ENCODE measurements around the gene BTAF1. TPM values are rescaled to one million over a fixed set of nuclear protein-coding genes. Genes with fewer than 3 reads are reported as not detected.

BTAF1 gene
- total and polyA plus RNA-seq, 12 donors, result 7.8 to 55.5 (median 21.3) TPM

DNA sequence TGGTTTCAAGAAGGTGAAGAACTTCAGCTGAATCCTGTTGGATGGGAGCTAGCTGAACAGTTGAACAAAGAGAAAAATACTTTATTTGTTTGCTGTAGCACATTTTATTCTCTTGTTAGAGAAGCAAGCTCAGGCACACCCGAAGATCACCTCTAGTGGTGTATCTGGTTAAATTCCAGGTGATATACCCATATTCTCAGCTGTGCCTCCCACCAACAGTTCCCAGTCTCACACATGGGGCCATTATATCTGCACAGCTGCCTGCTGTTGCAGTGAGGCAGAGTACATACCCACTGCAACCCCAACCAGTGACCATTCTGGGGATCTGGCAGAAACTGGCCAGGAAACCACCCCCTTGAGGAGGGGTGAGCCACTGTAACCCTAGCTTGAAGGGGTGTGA lies 9.2 kb downstream of the BTAF1 start:
- peaks cover 11 to 35% of the 10 kb centered on the region in 2 donors for H3K4me1 ChIP-seq (replicated peaks in 1 of 2)

DNA sequence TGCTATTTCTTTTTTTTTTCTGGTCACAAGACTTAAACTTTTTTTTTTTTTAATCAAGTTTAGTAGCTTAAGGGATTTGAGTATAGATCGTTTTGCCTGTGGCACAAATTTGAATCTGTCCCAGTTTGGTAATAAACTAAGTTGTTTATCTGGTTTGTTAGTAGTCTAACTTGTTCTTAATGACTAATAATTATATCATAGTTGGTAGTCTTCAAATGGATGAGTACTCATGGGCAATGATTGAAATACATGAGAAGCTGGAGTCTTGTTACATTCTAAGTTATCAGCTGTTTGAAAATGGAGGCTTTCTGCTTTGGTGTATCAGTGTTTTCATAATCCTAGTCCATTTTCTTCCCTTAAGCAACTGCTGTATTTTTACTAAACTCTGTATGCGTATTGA lies 12.3 kb downstream of the BTAF1 start:
- Histone ChIP-seq H3K36me3 (replicated peaks in 1 of 2) (peaks cover 0 to 15% of the 10 kb centered on the region in 2 donors), H3K27me3 (no peaks in the 10 kb centered on the region), H3K27ac (no peak overlapping the region), H3K9me3 (replicated peaks in 1 of 3) (no peaks in the 10 kb centered on the region), H3K4me1 (replicated peaks in 1 of 2) (peaks cover 10 to 22% of the 10 kb centered on the region in 2 donors), H3K4me3 (no peak overlapping the region)
- intact Hi-C loops (cut with DNase I), result no loop called here
- DNase-seq, result no peak
- TF ChIP-seq CTCF (IDR thresholded peaks at IDR 0.05) (no peak), POLR2A (IDR thresholded peaks at IDR 0.05) (no peak)
- WGBS, 4 donors, result 93 to 97% (median 95%) methylated on average over 2 of the region's 2 CpGs

More for the DNA sequence above, 9.2 kb downstream of the BTAF1 start:
- Histone ChIP-seq H3K27ac (no peak overlapping the region), H3K4me3 (no peak overlapping the region), H3K36me3 (replicated peaks in 1 of 2) (peaks cover 0 to 15% of the 10 kb centered on the region in 2 donors), H3K27me3 (no peaks in the 10 kb centered on the region), H3K9me3 (replicated peaks in 1 of 3) (no peaks in the 10 kb centered on the region)
- 88 to 100% (median 94%) methylated on average over 1 of the region's 1 CpG for WGBS, 4 donors
- intact Hi-C loops (cut with DNase I), result no loop called here
- DNase-seq, result no peak
- TF ChIP-seq POLR2A (IDR thresholded peaks at IDR 0.05) (no peak), CTCF (IDR thresholded peaks at IDR 0.05) (no peak)

GRCh38 chr10:91939653-91940052 lies 16.1 kb downstream of the BTAF1 start:
- no peaks in the 10 kb centered on the region for H3K9me3 ChIP-seq (replicated peaks in 1 of 3)
- no peak for TF ChIP-seq POLR2A (IDR thresholded peaks at IDR 0.05)
- no peak for TF ChIP-seq CTCF (IDR thresholded peaks at IDR 0.05)
- WGBS, 4 donors, result 91 to 99% (median 95%) methylated on average over 4 of the region's 4 CpGs
- H3K4me1 ChIP-seq (replicated peaks in 1 of 2), result no peaks in the 10 kb centered on the region
- no peak overlapping the region for H3K27ac ChIP-seq
- peaks cover 0 to 43% of the 10 kb centered on the region in 2 donors for H3K36me3 ChIP-seq (replicated peaks in 1 of 2)
- no peaks in the 10 kb centered on the region for H3K27me3 ChIP-seq
- intact Hi-C loops (cut with DNase I), result no loop called here
- no peak overlapping the region for H3K4me3 ChIP-seq
- DNase-seq, result no peak

- no peak for TF ChIP-seq POLR2A (IDR thresholded peaks at IDR 0.05)
- no peak for TF ChIP-seq CTCF (IDR thresholded peaks at IDR 0.05)
- Histone ChIP-seq H3K4me1 (replicated peaks in 1 of 2) (no peaks in the 10 kb centered on the region), H3K9me3 (replicated peaks in 1 of 3) (no peaks in the 10 kb centered on the region), H3K27ac (no peak overlapping the region), H3K36me3 (replicated peaks in 1 of 2) (peaks cover 0 to 33% of the 10 kb centered on the region in 2 donors), H3K4me3 (no peak overlapping the region), H3K27me3 (no peaks in the 10 kb centered on the region)
- 88 to 94% (median 90%) methylated on average over 1 of the region's 1 CpG for WGBS, 4 donors
- DNase-seq, result no peak
- intact Hi-C loops (cut with DNase I), result no loop called here
These were observed 17.9 kb downstream of the BTAF1 start for GRCh38 chr10:91941426-91941825.
